Peyer's patch (tissue), 4 donors: Measurements from ENCODE around the gene SLC24A4.

Experiments used
- CTCF ChIP-seq, 6 experiments: fragments of 450-650 bp in 4 of 6; fragments of 200-600 bp in 2 of 6; sonication (generic) in 1 of 6; IDR thresholded peaks; one replicate each; pipeline ENCODE4 v1.5.1; 2017 to 2019; ENCODE audit warnings: antibody characterized with exemption in 6 of 6, mild to moderate bottlenecking in 3 of 6, moderate library complexity in 1 of 6
- POLR2A ChIP-seq, 2 donors: fragments of 450-650 bp; IDR thresholded peaks; one replicate each; pipeline ENCODE4 v1.5.1; 2017; ENCODE audit warnings: antibody characterized with exemption in 2 of 2, mild to moderate bottlenecking in 2 of 2, moderate library complexity in 2 of 2

- no peak for TF ChIP-seq CTCF (IDR thresholded peaks at IDR 0.05)
- TF ChIP-seq POLR2A (IDR thresholded peaks at IDR 0.05) = no peak
These were observed 89.9 kb downstream of the SLC24A4 start for GRCh38 chr14:92412912-92413311.
